GM18868 (cell line): ENCODE results near the gene AAGAB.

Experiments
- ATAC-seq: cut with Tn5 transposase; IDR thresholded peaks from one replicate; pipeline ENCODE4 v1.9.1; 2021; ENCODE audit warnings: mild to moderate bottlenecking, moderate library complexity; ENCODE audit not compliant: unreplicated experiment

Gene AAGAB

GRCh38 chr15:67212684-67213367, 41.6 kb downstream of the AAGAB start:
- no peak for ATAC-seq

- no peak for ATAC-seq
Observed at GRCh38 chr15:67210555-67211168, 43.8 kb downstream of the AAGAB start.

DNA sequence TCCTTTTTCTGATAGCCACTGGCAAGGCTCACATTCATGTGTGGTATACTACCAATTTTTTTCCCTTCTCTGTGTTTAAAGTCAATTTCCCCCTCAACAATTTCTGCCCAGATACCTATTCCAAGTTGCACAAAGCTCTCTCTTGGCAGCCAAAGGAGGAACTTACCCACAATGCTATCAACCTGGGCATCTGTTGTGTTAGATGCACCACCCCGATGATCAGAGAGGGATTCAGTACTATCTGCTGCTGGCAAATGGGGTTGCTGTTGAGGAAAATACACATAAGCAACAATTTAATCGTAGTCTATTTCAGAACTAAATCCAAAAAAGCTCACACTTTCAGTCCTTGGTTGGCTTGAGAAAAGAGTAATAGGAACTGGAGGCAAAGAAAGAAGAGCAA, 46.1 kb downstream of the AAGAB start:
- ATAC-seq, result no peak

DNA sequence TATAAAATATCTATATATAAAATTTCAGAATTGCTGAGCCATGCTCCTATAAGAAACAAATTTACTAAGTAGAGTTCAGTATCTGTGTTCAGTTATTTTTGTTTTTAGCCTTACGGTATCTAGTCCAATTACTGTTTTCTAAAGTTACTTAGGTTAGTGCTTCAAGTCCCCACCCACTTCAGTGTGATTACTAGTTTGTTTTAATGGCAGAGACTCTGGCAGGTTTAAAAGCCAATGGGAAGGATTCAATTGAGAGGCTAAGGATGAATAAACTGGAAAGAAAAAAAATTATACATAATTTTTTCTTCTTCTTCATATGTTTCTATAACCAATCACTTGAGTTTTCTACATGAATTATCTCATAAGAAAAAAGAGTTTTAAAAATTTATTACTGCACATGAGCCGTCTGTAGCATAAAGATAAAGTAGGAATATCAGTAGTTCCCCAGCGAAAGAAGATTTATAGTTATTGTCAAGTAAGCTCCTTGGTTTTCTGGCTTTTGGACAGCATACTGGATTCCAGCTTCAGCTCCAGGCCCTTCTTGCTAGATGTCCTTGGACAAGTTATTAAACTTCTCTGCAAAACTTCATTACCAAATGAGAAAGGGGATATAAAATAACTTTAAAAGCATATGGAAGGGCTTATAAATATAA, 46.8 kb downstream of the AAGAB start:
- ATAC-seq, result no peak

DNA sequence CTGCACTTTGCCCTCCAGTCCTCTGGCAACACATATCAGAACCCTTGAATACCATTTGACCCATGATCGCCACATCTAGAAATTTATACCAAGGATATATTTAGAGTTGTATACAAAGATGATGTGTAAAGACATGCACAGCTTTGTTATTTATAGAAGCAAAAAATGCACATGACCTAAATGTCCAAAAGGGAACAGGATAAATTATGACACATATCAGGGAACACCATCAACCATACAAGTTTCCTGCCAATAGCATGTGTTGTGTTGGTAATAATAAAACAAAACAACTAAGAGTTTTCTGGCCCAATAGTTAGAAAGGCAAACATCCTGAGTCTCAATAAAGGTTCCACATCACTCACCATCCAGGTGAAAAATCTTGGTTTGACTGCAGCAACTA, 51.5 kb downstream of the AAGAB start:
- no peak for ATAC-seq

- no peak for ATAC-seq
Observed at GRCh38 chr15:67202091-67202490, 52.4 kb downstream of the AAGAB start.

GRCh38 chr15:67201136-67201535, 53.3 kb downstream of the AAGAB start:
- ATAC-seq, result no peak

GRCh38 chr15:67199881-67200763, 54.3 kb downstream of the AAGAB start:
- ATAC-seq, result no peak

- ATAC-seq, result no peak
Observed at GRCh38 chr15:67199391-67199790, 55.1 kb downstream of the AAGAB start.

- ATAC-seq, result no peak
Observed at GRCh38 chr15:67198157-67198754, 56.2 kb downstream of the AAGAB start.

DNA sequence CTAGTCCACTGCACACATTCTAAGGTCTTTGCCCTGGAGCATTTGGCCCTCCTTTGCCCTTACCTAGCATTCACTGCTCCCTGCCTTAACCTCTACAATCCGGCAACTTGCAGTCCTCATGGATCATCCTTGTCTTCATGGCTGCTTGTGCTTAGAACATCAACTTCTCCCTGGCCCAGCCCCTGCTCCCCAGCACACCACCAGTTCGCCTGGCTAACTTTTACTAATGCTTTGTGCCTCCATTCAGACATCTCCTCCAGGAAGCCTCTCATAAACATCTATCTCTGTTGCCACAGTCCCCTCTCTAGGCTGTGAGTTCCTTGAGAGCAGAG, 57.1 kb downstream of the AAGAB start:
- ATAC-seq, result no peak

DNA sequence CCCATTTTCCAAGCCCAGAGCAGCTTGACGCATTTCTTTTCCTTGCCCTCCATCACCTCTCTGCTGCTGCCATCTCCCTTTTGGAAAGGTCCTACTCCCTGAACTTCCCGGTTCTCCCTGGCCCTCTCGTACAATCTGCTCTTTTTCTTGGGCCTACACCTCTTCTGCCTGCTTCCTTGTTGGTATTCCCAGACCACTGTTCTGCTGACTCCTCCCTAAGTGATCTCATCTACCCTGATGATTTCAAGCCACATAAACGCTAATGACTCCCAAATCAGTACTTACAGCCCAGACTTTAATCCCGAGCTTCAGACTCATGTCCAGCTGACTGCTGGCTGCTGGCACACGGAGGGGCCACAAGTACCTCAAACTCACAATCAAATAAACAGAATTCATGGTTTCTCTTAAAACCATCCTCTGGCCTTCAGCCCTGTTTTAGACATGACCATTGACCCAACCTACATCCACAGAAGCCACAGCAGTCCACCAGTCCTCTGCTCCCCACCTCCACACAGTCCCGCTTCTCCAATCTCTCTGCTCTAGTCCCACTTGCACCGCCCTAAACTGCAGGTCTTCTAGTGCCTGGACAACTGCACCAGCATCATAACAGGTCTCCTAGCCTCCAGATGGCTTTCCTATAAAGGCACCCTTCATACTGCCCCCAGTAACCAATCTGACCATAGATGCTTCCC, 57.6 kb downstream of the AAGAB start:
- no peak for ATAC-seq

DNA sequence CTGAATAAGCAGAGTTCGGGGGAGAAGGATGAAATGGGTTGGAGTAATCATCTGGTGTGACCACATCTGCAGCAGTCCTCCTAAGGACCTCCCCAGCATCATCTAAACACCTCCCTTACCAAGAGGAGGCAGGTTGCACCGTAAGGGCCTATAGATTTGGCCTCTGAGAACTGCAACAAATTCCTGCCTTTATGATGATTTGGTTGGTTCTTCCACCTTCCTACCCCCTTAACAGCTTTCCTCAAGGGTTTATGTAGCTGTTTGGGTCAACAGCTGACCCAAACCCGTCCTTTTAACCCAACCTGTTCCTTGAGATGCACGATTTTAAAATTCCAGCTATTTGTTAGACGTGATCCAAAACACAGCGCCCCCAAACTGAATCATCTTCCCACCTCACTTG, 58.2 kb downstream of the AAGAB start:
- ATAC-seq, result no peak

- no peak for ATAC-seq
Observed at GRCh38 chr15:67195305-67195704, 59.2 kb downstream of the AAGAB start.

DNA sequence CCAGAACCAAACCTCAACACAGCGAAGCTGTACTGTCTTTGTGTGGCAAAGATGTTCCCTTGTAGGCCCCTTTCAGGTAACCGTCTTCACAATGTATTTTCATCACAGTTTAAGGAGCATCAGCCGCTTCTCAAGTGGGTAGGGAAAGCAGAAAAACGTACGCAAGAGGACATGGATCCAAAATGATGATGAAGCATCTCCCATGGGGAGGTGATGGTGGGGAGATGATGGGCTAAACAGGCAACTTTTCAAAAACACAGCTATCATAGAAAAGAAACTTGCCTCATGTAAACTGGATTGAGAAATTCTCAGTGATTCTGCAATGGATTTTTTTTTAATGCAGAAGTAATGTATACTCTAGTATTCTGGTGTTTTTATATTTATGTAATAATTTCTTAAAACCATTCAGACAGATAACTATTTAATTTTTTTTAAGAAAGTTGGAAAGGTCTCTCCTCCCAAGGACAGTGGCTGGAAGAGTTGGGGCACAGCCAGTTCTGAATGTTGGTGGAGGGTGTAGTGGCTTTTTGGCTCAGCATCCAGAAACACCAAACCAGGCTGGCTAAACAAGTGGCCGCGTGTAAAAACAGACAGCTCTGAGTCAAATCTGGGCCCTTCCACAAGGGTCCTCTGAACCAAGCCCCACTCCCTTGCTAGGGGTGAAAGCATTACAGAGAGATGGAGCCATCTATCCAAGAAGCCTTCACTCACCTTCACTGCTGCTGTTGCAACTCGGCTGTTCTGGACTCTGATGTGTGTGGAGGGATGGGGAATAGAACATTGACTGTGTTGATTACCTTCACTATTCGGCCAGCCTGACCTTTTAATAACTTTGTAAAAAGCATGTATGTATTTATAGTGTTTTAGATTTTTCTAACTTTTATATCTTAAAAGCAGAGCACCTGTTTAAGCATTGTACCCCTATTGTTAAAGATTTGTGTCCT, 60.0 kb downstream of the AAGAB start:
- ATAC-seq, result no peak

DNA sequence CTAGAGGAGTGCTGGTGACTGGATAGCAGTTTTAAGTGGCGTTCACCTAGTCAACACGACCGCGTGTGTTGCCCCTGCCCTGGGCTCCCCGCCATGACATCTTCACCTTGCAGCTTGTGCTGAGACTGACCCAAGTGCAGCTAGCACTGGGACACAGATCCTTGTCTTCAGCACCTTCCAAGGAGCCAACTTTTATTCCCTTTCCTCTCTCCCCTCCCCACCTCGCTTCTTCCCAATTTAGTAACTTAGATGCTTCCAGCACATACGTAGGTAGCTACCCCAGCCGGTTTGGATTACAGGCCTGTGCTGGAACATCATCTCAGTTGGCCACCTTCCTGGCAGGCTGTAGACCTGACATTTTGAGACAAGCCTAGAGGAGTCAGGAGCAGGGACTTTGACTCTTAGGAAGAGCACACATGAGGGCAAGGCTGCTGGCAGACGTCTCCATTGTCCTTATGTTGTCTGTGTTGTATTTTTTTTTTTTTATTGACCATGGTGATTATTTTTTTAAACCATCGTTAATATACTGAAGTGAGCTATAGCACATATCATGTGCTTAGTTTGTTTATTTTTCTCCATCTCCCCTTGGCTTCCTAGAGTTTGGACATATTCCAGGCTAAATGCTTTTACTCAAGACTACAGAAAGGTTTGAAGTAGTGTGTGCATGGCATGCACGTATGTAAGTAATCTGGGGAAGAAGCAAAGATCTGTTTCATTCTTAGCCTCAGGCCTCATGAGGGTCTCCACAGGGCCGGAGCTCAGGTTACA, 61.1 kb downstream of the AAGAB start:
- ATAC-seq, result no peak

DNA sequence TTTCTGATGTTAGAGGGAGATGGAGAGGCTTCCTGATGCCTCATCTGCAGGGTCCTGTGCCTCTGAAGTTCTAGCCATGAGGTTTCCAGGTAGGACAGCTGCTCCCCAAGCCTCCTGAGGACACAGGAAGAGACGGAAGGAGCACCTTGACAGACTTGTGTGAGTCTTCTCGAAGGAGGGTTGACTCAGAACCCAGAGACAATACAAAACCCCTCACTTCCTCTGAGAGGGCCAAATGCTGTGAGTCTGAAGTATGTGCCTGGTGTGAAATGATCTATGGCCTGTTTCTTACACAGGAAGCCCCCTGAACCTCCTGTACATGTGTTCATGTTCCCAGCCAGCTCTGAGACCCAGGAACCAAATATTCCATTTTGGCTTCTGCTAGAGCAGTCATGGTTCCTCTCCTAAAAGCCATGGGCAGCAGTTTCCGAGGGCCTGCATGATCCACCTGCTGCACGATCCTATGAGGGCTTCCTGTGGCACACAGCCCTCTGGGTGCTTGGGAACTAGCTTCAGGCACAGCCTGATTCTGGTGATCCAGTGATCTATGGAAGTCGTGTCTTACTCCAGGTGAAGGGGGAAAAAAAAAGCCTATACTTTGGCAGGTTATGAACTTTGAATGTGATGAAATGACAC, 62.2 kb downstream of the AAGAB start:
- no peak for ATAC-seq

DNA sequence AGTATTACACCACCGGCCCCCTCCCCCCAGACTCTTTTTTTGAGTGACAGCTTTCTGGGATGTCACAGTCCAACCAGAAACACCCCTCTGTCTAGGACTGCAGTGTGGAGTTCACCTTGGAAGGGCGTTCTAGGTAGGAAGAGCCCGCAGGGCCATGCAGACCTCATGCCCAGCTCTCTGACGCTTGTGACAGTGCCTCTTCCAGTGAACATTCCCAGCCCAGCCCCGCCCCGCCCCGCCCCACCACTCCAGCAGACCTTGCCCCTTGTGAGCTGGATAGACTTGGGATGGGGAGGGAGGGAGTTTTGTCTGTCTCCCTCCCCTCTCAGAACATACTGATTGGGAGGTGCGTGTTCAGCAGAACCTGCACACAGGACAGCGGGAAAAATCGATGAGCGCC, 63.6 kb downstream of the AAGAB start:
- no peak for ATAC-seq
